ENCODE data around the gene TSPOAP1. TPM values are rescaled to one million over a fixed set of nuclear protein-coding genes. Genes with fewer than 3 reads are reported as not detected.

The TSPOAP1 gene, protein sequence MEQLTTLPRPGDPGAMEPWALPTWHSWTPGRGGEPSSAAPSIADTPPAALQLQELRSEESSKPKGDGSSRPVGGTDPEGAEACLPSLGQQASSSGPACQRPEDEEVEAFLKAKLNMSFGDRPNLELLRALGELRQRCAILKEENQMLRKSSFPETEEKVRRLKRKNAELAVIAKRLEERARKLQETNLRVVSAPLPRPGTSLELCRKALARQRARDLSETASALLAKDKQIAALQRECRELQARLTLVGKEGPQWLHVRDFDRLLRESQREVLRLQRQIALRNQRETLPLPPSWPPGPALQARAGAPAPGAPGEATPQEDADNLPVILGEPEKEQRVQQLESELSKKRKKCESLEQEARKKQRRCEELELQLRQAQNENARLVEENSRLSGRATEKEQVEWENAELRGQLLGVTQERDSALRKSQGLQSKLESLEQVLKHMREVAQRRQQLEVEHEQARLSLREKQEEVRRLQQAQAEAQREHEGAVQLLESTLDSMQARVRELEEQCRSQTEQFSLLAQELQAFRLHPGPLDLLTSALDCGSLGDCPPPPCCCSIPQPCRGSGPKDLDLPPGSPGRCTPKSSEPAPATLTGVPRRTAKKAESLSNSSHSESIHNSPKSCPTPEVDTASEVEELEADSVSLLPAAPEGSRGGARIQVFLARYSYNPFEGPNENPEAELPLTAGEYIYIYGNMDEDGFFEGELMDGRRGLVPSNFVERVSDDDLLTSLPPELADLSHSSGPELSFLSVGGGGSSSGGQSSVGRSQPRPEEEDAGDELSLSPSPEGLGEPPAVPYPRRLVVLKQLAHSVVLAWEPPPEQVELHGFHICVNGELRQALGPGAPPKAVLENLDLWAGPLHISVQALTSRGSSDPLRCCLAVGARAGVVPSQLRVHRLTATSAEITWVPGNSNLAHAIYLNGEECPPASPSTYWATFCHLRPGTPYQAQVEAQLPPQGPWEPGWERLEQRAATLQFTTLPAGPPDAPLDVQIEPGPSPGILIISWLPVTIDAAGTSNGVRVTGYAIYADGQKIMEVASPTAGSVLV (N-terminal part only)
- polyA plus RNA-seq (2012; ENCODE audit: missing spikeins): 5.0 TPM

DNA sequence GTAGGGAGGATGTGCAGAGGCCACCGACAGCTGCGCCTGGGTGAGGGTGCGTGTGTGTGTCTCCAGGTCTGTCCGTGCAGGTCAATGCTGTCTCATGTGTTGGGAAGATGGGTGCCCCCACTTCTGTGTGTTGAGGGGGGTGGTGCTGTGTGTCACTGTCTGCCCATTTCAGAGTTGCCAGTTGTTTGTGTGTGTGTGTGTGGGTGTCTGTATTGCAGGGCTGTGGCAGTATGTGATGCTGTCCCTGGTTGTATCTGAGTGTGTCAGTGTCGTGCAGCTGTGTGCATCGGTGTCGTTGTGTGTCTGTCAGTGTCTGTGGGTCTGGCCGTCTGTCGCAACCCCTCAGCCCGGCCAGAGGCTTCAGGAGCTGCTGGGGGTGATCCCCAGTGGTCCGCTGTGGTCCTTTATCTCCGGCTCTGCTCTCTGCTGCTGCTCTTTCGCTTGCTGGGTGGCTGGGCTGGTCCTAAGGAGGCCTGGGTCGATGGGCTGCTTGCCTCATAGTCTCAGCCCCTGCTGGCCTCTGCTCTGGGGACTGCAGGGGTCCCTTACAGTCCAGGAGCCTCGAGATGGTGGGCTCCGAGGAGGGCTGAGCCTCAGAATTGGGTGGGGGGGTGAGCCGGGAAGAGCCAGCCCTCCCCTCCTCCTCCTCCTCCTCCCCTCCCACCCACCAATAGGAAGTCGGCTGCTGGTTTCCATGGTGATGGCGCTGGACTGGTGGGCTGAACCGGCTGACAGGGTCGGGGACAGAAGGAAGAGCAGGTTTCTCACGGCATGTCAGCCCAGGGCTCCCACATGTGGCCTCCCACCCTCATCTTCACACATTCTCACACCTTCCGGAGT is at the start of gene TSPOAP1:
TSS of gene TSPOAP1 (minus strand) at position 601 of the 840 bp plus-strand sequence. CDS start 875 bp downstream, outside the sequence.
- peak; percentile 68 for DNase-seq (ENCODE audit: insufficient read length)
- TF ChIP-seq TAF1 (IDR thresholded peaks at IDR 0.05; ENCODE audit: borderline replicate concordance, low read depth, low read length): peak; percentile 42
- TF ChIP-seq POLR2AphosphoS5 (IDR thresholded peaks at IDR 0.05; ENCODE audit: low read depth, low read length): peak; percentile 99
- TF ChIP-seq POLR2A (IDR thresholded peaks at IDR 0.05; ENCODE audit: low read depth, low read length): peak; percentile 89
- FAIRE-seq: peak; percentile 90

DNA sequence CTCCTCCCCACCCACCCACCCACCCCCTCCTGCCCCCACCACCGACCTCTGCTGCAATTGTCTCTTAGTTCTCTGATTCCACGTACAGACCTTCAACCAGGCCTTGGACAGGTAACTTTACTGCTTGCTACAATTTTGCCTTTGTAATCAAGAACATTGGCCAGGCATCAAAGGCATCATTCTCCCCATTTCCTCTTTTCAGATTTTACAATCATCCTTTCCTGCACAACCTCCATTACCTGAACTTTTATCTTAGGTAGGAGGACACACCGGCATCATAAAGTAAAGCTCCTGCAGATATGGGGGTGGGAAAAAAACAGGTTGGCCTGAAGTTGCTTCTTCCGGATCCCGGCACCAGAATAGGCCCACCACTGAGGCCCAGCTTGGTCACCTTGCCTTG is 49.1 kb upstream of the TSPOAP1 start:
- TF ChIP-seq POLR2A (IDR thresholded peaks at IDR 0.05; ENCODE audit: low read depth, low read length): no peak
- TF ChIP-seq TAF1 (IDR thresholded peaks at IDR 0.05; ENCODE audit: borderline replicate concordance, low read depth, low read length): no peak
- DNase-seq (ENCODE audit: insufficient read length): no peak
- no peak for FAIRE-seq

DNA sequence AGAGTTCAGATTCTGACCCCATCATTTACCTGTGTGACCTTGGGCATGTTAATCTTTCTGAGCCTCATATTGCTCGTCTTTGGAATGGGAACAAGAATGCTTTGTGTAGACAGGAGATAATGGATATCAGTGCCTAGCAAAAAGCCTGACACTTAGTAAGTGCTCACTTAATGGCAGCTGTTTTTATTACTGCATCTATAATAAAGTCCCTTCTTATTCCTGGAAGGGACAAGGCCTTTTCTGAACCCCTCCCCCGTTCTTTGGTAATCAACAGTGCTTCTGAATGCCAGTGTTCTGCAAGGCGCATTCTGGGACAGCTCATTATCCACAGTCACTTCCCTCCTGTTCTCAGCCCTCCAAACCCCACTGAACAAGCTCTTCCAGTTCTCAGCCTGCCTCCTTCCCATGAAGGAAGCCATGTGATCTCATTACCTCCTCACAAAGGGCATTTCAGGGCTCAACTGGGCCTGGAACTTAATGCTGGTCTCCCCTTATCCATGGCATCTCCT is 48.6 kb upstream of the TSPOAP1 start:
- DNase-seq (ENCODE audit: insufficient read length) (no peak), FAIRE-seq (no peak)
- no peak for TF ChIP-seq POLR2A (IDR thresholded peaks at IDR 0.05; ENCODE audit: low read depth, low read length)
- TF ChIP-seq POLR2AphosphoS5 (IDR thresholded peaks at IDR 0.05; ENCODE audit: low read depth, low read length): no peak
- no peak for TF ChIP-seq TAF1 (IDR thresholded peaks at IDR 0.05; ENCODE audit: borderline replicate concordance, low read depth, low read length)

DNA sequence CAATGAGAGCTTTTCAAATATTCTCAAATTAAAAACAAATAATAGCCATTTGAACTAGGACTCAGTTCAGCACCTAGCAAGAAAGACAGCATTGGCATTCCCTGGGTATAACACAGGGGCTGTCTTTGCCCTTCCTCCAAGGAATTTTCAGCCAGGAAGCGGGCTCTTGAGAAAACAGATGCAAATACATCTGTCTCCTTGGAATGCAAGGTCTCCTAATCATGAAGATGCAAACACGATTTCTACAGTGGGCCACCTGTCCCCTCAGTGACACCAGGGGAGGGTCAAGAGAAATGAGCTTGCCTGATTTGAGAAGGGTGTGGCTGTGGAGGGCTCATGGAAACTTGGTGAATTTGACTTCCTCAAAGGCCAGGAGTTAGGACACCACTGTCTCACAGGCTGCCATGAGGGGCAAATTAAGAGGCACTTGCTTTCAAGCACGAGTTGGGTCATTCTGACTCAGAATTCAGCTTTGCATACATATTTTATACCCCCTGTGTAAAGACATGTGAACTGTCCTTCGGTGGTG is 47.9 kb upstream of the TSPOAP1 start:
- TF ChIP-seq TAF1 (IDR thresholded peaks at IDR 0.05; ENCODE audit: borderline replicate concordance, low read depth, low read length) (no peak), POLR2A (IDR thresholded peaks at IDR 0.05; ENCODE audit: low read depth, low read length) (no peak), POLR2AphosphoS5 (IDR thresholded peaks at IDR 0.05; ENCODE audit: low read depth, low read length) (no peak)
- FAIRE-seq (no peak), DNase-seq (ENCODE audit: insufficient read length) (no peak)

DNA sequence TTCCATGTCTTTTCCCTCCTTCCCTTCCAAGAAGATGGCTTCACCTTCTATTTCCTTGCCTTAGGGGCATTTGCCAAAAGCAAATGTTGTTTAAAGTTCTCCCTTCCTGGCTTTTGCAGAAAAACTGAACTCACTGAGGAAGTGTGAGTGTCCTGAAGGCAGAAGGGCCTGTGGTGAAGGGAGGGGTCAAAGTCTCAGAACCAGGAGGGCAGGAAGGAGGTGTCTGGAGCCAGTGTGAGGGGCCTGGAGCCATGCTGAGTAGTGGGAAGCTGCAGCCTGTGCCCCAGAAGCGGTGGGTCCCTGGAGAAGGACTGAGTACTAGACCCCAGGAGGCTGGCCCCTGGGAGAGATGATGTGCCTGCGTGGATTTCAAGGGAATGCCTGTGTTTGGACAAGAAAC is 47.2 kb upstream of the TSPOAP1 start:
- TF ChIP-seq POLR2A (IDR thresholded peaks at IDR 0.05; ENCODE audit: low read depth, low read length) (no peak), TAF1 (IDR thresholded peaks at IDR 0.05; ENCODE audit: borderline replicate concordance, low read depth, low read length) (no peak), POLR2AphosphoS5 (IDR thresholded peaks at IDR 0.05; ENCODE audit: low read depth, low read length) (no peak)
- FAIRE-seq: no peak

DNA sequence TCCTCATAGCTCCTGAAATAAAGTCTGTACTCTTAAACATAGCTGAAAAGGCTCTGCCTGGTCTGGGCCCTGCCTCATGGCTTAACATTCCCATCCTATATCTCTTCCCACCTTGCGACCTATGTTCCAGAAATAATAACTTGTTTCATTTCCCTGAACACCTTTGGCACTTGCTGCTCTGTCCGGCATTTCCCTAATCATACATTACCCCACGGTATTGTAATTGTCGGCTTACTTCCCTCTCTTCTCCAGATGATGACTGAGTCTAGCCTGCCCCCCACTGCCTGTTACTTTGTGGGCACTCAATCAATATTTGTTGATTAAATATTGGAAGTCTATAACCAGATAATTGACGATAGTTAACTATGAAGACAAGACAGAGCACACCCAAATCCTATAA is 46.7 kb upstream of the TSPOAP1 start:
- no peak for TF ChIP-seq TAF1 (IDR thresholded peaks at IDR 0.05; ENCODE audit: borderline replicate concordance, low read depth, low read length)
- no peak for FAIRE-seq
- DNase-seq (ENCODE audit: insufficient read length): no peak

More for the DNA sequence above, 47.2 kb upstream of the TSPOAP1 start:
- DNase-seq (ENCODE audit: insufficient read length): no peak

DNA sequence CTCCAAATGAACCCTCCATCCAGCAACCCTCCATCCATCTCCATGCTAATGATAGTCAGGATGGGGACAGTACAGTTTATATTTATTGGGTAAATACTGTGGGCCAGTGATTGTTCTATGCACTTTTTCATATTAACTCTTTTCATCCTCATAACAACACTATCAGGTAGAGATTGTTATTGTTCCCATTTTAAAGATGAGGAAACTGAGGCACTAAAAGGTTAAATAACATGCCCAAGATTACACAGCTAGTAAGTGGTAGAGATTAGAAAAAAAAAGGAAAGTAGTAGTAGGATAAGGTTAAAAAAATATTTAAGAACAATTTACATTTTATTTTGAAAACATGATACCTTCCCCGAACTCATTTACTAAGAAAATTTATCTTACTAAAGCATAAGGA is 45.3 kb upstream of the TSPOAP1 start:
- FAIRE-seq: no peak
- no peak for TF ChIP-seq POLR2AphosphoS5 (IDR thresholded peaks at IDR 0.05; ENCODE audit: low read depth, low read length)
- TF ChIP-seq TAF1 (IDR thresholded peaks at IDR 0.05; ENCODE audit: borderline replicate concordance, low read depth, low read length): no peak
- no peak for TF ChIP-seq POLR2A (IDR thresholded peaks at IDR 0.05; ENCODE audit: low read depth, low read length)

DNA sequence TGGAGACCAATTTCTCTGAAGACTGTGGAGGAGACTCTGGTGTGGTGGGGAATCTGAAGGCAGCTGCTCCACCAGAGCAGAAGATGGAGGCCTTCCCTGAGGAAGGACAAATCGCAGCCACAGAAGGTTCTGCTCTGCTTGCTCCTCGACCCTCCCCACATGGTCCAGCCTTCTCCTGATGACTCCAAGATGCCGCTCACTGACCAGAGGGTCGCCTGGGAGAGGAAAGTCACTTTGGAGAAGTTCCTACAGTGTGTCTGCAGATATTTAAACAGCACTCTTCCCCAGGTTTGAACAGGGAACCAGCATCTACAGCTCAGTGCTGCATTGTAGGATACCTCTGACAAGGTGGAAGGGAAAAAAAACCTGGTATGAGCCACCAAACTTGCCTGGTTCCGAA is 44.4 kb upstream of the TSPOAP1 start:
- DNase-seq (ENCODE audit: insufficient read length): no peak
- TF ChIP-seq POLR2A (IDR thresholded peaks at IDR 0.05; ENCODE audit: low read depth, low read length): no peak
- TF ChIP-seq TAF1 (IDR thresholded peaks at IDR 0.05; ENCODE audit: borderline replicate concordance, low read depth, low read length): no peak
- TF ChIP-seq POLR2AphosphoS5 (IDR thresholded peaks at IDR 0.05; ENCODE audit: low read depth, low read length): no peak
- FAIRE-seq: no peak

More for the DNA sequence above, 45.3 kb upstream of the TSPOAP1 start:
- no peak for DNase-seq (ENCODE audit: insufficient read length)

DNA sequence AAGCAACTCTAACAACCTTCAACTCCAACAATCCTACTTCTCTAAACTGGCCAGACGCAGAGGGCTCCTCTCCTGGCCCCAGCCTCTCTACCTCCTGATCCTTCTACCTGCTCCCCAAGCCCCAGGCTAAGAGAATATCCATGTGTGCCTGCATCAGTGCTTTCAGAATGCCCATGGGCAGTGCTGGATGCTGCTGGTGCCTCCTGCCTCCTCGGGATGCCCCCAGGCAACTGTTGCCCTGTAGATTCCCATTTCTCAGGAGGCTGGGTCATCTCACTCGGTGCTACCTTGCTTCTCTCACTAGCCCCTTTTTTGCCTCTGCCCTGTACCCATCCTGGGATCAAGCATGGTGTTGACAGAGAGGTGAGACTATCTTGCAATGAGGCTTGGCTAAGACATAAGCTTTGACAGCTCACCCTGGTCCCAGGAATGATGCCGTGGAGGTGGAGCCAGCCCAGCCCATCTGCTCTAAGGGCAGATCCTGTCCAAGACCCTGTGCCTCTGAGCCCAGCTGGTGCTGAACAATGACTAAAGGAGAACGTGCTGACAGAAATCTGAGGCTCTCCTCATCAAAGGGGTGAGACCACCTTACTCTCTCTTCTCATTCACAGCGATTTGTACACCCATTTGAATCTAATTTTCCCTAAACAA is 42.8 kb upstream of the TSPOAP1 start:
- TF ChIP-seq TAF1 (IDR thresholded peaks at IDR 0.05; ENCODE audit: borderline replicate concordance, low read depth, low read length): no peak
- TF ChIP-seq POLR2AphosphoS5 (IDR thresholded peaks at IDR 0.05; ENCODE audit: low read depth, low read length): no peak
- TF ChIP-seq POLR2A (IDR thresholded peaks at IDR 0.05; ENCODE audit: low read depth, low read length): no peak
- FAIRE-seq (no peak), DNase-seq (ENCODE audit: insufficient read length) (no peak)

DNA sequence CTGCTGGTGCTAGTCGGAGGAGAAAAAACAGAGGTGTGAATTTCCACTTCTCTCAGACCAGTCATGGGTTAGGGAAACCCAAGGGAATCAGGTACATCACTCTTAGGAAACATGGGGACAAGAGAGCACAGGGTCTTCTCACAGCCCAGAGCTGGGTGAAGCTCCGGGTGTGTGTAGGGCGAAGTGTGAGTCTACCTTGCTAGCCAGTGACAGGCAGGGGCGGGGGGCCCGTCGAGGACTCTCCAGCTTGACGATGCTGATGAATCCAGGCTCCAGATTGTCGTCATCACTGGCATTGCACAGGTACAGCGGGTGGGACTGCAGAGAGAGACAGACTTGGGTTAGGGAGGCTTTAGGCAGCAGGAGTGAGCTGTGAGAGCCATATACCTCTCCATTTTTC is 42.1 kb upstream of the TSPOAP1 start:
- DNase-seq (ENCODE audit: insufficient read length) (no peak), FAIRE-seq (no peak)
- no peak for TF ChIP-seq TAF1 (IDR thresholded peaks at IDR 0.05; ENCODE audit: borderline replicate concordance, low read depth, low read length)
- TF ChIP-seq POLR2AphosphoS5 (IDR thresholded peaks at IDR 0.05; ENCODE audit: low read depth, low read length): no peak
- TF ChIP-seq POLR2A (IDR thresholded peaks at IDR 0.05; ENCODE audit: low read depth, low read length): no peak

Data from GM12892 (cell line).